GDM1 (cell line): ENCODE results near the gene NME8.

ENCODE experiments used
- DNase-seq: peaks from one replicate; lab custom pipeline; 2025; lab: John Stamatoyannopoulos, UW

Gene NME8

DNA sequence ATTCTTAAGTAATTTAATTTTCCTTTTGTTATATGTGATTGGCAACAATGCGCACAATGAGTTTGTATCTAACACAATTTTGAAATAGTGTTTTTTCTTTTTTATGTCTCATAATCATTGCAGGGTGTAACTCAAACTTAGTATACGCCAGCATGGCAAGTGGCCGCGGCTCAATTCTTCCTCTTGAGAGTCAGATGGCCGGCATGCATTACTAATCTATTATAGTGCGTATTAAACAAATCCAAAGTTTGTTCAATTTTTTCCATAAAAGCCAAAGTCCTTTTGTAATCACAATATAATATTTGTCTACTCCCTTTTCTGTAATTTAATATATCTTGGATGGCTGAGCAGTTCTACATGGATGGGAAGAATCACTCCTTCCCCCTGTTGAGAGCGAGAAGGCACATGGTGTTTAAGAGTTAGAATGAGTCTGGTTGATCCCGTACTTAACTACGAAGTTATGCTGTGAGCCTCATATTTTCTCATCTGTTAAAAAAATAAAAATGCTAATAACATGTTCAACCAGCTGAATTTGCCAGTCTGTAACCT lies 84.7 kb downstream of the NME8 start:
- DNase-seq = no peak

DNA sequence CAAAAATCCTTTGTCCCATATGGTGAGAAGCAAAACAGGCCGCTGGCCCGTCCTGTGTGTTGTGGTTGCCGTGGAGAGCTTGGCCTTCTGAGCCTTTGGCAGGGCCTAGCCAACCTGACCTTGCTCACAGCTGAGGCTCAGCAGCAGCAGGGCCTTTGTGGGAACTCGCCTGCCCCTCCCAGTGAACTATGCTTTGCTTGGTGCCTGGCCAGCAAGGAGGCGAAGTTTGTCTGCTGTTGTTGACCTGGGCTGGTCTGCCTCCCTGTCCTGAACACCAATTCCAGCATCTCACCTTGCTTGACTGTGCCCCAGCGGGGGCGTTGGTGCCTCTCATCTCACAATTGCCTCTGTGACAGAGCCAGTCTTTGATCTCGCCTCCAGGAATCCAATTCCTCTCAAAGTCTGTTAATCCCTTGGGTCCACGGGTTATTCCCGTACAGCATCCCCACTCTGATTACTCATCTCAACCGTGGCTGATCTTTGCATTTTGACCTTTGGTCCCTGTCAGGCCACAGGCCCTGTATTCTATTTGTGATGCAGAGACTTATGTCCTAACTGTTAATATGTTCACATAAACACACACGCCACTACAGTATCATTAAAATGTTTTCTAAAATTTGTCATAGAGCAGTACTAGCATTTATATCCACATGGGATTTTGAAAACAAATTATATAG lies 94.7 kb downstream of the NME8 start:
- no peak for DNase-seq

DNA sequence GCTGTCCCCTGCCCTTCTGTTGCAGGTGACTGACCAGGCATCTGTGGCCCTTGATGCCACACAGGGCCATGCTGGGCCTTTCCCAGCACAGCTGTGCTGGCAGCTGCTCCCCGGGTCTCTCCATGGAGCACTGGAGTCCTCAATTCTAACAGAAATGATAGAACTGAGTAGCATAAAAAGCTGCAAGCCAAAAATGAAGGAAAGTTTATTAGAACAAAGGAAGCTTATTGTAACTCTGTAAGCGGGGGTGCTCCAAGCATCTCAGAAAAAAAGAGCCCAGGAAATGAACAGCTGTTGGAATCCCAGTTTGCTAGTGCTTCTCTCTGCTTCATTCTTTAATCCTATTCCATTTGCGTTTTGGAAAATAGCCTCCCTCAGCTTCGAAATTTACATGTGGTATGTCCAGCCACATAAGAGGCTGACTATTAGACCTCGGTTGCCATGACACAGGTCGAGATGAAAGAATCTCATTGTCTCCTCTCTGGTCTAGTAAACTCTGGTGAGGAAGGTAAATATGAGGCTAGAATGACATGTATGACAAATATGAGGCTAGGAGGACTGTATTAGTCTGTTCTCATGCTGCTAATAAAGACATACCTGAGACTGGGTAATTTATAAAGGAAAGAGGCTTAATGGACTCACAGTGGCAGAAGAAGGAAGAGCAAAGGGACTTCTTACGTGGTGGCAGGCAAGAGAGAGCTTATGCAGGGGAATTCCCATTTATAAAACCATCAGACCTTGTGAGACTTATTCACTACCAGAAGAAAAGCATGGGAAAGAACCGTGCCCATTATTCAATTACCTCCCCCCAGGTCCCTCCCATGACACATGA lies 95.7 kb downstream of the NME8 start:
- DNase-seq = no peak

DNA sequence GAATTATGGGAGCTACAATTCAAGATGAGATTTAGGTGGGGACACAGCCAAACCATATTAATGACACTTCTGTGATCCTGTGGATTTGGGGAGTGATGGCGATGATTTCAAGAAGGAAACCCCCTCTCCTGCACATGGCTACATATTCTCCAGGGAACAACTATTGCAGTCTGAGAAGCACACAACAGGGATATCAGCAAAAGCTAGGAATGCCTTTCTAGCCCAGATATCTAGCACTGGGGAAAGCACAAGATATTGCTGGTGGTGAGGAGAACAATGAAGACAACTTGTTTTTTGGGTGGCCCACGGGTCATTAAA lies 96.3 kb downstream of the NME8 start:
- DNase-seq = no peak

DNA sequence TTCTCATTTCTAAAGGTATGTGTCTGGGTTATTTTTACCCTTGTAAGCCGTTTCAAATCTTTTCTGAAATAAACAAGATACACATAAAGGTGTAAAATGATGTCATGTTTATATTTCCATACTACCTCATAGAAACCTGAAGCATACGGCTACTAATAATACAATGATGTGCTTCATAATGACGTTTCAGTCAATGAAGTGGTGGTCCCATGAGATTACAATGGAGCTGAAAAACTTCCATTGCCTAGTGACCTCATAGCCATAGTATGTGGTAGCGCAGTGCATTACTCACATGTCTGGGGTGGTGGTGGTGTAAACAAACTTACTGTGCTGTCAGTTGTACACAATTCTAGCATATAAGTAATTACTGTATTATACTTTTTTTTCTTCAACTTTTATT lies 96.9 kb downstream of the NME8 start:
- no peak for DNase-seq

DNA sequence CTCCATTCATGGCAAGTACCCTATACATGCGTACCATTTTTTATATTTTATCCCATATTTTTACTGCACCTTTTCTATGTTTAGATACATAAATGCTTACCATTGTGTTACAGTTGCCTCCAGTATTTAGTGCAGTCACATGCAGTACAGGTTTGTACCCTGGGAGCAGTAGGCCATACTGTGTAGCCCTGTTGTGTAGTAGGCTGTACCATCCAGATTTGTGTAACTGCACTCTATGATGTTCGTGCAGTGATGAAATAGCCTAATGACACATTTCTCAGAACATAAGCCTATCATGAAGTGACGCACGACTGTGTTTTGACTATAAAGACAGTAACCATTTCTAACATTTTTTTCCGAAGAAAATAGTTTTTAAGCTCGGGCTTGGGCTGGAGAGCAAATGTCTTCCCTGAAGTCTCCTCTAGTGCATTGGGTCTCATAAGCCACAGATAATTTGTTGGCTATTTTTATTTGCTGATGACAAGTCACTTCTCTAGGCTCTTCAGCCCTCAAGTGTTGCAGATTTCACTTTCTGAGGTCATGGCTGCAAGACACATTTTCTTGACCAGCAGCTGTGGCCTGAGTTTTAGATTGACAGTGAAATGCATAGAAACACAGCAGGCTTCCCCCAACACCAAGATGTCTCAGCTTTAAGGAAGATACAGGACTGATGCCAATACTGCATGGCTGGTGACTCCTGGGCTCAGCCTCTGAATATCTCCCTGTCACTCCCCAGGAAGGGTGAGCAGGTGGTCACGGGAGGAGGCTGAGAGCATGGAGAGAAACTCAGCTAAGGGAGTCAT lies 98.9 kb downstream of the NME8 start:
- DNase-seq = no peak

DNA sequence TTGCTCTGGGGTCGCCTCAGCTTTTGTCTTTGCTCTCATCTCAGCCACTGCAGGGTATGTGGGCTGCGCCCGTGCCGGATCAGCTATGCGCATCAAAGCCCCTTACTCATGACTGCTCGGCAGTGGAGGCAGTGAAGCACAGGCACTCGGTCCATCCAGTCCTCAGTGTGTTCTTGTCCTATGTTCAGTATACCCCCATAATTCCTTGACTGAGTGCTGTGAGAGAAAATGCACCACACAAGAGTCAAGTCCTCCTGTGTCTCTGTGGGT lies 99.5 kb downstream of the NME8 start:
- DNase-seq = no peak
